GM21367 (cell line): ENCODE results near the gene ENDOV.

ENCODE experiments used
- ATAC-seq: cut with Tn5 transposase; IDR thresholded peaks from one replicate; pipeline ENCODE4 v1.9.1; 2021; ENCODE audit not compliant: unreplicated experiment

The ENDOV gene

GRCh38 chr17:80414508-80414802 is 512 bp upstream of the ENDOV start:
- ATAC-seq = no peak

DNA sequence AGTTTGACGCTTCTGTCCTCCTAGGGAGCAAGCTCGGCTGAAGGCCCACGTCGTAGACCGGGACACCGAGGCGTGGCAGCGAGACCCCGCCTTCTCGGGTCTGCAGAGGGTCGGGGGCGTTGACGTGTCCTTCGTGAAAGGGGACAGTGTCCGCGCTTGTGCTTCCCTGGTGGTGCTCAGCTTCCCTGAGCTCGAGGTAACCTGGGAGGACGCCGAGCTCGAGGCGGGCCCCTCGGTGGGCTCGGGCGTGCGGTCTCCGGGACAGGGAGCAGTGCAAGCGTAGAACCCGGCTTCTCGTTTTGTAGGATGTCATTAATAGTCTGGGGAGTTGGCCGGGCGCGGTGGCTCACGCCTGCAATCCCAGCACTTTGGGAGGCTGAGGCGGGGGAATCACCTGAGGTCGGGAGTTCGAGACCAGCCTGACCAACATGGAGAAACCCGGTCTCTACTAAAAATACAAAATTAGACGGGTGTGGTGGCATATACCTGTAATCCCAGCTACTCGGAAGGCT is 715 bp downstream of the ENDOV start:
- ATAC-seq = no peak

- no peak for ATAC-seq
Measured at GRCh38 chr17:80416260-80416939, 1.4 kb downstream of the ENDOV start.

GRCh38 chr17:80416940-80417293 is 1.9 kb downstream of the ENDOV start:
- no peak for ATAC-seq

DNA sequence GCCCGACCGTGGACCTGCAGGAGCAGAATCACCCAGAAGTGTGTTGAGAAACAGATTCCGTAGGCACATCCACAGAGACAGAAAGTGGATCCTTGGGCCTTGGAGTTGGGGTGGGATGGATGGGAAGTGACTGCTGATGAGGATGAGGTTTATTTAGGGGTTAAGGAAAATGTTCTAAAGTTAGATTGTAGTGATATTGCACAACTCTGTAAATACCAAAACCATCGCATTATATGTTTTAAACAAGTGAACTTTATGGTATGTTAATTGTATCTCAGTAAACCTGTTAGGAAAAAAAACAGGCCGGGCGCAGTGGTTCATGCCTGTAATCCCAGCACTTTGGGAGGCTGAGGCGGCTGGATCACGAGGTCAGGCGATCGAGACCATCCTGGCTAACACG is 3.6 kb downstream of the ENDOV start:
- ATAC-seq = no peak

DNA sequence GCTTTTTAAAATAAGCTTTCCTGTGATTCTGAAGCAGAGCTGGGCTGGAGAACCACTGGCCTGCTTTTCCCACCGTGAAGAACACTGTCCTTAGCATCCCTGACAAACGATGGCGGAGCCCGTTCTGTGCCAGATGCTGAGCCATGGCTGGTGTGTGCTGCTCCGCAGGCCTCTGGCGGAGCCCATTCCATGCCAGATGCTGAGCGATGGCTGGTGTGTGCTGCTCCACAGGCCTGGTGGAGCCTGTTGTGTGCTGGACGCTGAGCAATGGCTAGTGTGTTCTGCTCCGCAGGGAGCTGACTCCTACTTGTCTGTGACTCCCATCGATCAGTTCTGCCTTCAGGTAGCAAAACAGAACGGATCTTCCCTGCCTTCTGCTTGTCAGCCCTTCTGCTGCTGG is 4.3 kb downstream of the ENDOV start:
- no peak for ATAC-seq

- no peak for ATAC-seq
Measured at GRCh38 chr17:80421381-80422090, 6.6 kb downstream of the ENDOV start.

DNA sequence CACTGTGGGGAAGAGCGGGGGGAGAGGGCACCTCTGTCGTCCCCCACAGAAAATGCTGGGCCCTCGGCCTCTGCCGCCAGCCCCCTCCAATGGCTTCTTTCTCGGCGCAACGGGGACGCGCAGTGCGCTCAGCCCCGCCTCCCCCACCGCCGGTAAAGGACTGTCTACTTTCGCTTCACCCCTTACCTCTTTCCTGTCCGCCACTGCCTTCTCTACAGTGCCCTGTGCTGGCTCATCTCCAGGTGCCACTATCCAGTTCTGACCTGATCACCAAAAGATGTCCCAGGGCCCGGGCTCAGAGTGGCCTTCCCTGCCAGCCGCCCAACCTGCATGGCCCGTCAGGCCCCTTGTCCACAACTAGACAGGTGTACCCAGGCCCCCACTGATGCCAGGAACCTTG is 7.3 kb downstream of the ENDOV start:
- no peak for ATAC-seq

GRCh38 chr17:80422981-80423380 is 8.0 kb downstream of the ENDOV start:
- no peak for ATAC-seq

DNA sequence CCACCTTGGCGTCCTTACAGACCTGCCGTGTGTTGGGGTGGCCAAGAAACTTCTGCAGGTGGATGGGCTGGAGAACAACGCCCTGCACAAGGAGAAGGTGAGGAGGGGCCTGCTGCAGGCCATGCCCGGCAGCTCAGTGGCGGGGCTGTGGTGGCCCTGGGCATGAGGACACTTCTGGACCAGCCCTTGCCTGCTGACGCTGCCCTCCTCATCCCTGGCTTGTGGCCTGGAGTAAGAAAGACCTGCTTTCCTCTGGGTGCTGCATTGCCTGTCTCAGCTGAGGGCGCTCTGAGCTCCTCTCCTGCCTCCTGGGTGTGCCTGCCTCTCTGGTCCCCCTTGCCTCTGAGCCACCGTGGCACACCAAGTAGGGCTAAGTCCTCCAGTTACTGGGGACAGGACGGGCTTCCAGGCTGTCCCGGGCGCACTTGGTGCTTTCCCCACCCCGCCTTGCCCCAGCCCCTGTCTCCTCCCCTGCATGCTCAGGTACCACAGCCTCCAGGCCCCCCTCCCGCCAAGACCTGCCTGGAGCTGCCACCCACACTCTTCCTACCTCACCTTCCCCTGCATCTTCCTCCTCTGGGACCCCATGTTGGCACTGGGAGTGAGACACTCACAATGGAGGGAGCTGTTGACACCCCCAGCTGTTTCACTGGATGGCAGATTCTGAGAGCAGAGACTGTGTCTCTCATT is 8.7 kb downstream of the ENDOV start:
- ATAC-seq = no peak

GRCh38 chr17:80424261-80424660 is 9.3 kb downstream of the ENDOV start:
- no peak for ATAC-seq

DNA sequence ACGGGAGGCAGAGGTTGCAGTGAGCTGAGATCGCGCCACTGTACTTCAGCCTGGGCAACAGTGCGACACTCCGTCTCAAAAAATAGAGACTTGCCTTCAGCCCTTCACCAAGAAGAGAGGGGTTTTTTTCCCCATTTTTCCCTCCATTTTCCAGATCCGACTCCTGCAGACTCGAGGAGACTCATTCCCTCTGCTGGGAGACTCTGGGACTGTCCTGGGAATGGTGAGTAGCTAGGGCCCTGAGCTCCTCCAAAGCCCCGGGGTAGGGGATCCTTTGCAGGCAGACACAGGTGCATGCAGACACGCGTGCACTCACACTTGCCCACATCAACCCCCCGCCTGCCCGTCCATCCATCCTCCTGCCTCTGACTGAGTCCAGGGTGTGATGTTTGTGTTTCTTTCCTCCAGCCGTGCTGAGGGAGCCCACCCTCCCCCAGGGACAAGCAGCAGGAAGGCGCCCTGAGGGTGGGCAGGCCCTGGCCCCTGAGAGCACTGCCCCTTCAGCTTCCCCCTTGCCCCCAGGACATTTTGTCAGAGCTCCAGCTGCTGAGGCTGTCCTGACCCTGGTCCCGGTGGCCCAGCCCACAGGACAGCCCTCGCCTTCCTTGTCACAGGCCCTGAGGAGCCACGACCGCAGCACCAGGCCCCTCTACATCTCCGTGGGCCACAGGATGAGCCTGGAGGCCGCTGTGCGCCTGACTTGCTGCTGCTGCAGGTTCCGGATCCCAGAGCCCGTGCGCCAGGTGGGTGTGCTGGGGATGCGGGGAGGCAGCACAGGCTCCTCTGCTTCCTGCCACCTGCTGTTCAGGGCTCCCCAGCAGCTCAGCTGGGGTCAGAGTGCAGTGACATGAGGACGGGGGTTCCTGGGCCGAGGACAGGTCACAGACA is 10.2 kb downstream of the ENDOV start:
- ATAC-seq = no peak

DNA sequence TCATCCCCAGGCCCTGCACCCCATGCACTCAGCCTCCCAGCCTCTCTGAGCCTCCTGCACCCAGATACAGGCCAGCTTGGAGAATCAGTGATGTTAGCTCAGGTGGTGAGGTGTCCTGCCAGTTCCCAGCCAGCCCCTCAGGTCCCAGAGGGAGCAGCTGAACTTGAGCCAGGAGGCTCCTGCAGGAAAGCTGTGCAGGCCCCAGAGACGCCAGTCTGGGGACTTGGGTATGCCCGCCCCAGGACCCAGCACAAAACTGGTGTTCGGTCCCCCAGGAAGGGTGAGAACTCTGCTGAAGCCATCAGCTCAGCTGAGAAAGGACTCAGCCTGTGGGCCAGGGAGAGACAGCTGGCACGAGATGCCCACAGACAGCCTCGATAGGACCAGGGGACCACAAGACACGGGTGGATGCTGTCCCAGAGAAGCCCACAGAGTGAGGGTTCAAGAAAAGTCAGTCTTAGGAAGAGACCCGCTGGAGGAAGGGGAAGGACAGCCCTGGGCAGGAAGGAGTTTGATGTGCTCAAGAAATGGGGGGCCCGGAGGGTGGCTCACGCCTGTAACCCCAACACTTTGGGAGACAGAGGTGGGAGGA is 11.0 kb downstream of the ENDOV start:
- ATAC-seq = no peak

DNA sequence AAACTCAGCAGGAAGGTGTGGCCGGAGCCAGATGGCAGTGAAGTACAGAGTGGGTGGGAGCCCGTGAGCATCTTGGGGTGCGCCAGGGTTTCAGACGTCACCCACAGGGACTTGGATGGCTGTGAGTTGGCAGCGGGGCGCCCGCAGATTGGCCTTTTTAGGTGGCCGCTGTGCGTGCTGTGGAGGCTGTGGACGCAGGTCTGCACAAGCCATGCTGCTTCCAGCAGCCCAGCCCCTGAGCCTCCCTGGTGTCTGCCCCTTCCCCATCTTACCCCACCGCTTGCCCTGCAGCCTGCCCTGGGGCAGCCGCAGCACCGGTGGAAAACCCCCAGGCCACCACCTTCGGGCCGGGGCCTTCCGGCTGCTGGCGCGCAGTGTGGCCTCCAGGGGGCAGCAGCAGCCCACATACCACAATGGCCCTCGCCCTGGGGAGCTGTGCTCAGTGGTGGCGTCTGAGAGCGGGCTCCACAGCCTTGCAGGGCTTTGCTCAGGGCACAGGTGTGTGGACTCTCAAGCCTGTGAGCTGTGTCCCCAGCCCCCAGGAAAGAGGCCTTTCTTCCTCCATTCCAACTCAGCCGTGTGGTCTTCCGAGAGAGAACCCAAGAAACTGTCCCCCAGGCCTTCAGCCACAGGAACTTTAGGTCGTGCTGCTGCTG is 11.8 kb downstream of the ENDOV start:
- no peak for ATAC-seq

GRCh38 chr17:80427366-80428282 is 12.7 kb downstream of the ENDOV start:
- no peak for ATAC-seq

DNA sequence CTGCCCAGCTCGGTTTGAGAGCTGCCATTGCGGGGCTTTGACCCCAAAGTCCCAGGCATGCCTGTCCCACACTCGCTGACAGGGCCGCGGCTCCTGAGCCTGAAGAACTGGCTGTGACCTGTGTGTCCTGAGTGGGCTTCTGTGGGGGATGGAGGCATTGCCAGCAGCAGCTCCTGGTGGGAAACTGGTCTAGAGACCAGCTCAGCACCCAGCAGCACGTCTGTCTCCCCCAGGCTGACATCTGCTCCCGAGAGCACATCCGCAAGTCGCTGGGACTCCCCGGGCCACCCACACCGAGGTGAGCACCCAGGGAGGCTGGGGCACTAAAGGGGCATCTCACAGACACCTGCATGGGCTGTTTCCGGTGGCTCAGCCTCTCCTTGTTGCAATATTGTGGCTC is 13.4 kb downstream of the ENDOV start:
- ATAC-seq = no peak

- no peak for ATAC-seq
Measured at GRCh38 chr17:80428796-80429195, 13.8 kb downstream of the ENDOV start.

- ATAC-seq = no peak
Measured at GRCh38 chr17:80429356-80430275, 14.6 kb downstream of the ENDOV start.
